CD4-positive, alpha-beta T cell treated with Interleukin-2 at 100 ng/mL for 4 hours (primary cell): ENCODE data around the gene REL.
"Not testable (repeated sequence)": the region's sequence is repeated elsewhere in the genome, so short reads cannot be mapped to it uniquely, and the experiment has no call there.

ENCODE experiments used
- DNase-seq: peaks from one replicate; pipeline ENCODE4 v3.0.0-alpha.2; 2020; ENCODE audit warnings: low spot score

REL gene

GRCh38 chr2:60926741-60927552 is 45.6 kb downstream of the REL start:
- no peak for DNase-seq

GRCh38 chr2:60932061-60932460 is 50.7 kb downstream of the REL start:
- not testable (repeated sequence) for DNase-seq

GRCh38 chr2:60932954-60933353 is 51.6 kb downstream of the REL start:
- no peak for DNase-seq

GRCh38 chr2:60934165-60934722 is 52.9 kb downstream of the REL start:
- no peak for DNase-seq

GRCh38 chr2:60936757-60937156 is 55.4 kb downstream of the REL start:
- no peak for DNase-seq

GRCh38 chr2:60938301-60938700 is 56.9 kb downstream of the REL start:
- no peak for DNase-seq

GRCh38 chr2:60939622-60940021 is 58.2 kb downstream of the REL start:
- no peak for DNase-seq

- DNase-seq, result no peak
Measured at GRCh38 chr2:60945341-60945740, 64.0 kb downstream of the REL start.

- no peak for DNase-seq
Measured at GRCh38 chr2:60947056-60947455, 65.7 kb downstream of the REL start.

- DNase-seq, result no peak
Measured at GRCh38 chr2:60948161-60948560, 66.8 kb downstream of the REL start.

GRCh38 chr2:60948926-60949579 is 67.7 kb downstream of the REL start:
- DNase-seq, result peak; percentile 45

- peak; percentile 50 for DNase-seq
Measured at GRCh38 chr2:60954139-60954538, 72.8 kb downstream of the REL start.

GRCh38 chr2:60957224-60957623 is 75.8 kb downstream of the REL start:
- no peak for DNase-seq

- DNase-seq, result no peak
Measured at GRCh38 chr2:60957643-60958042, 76.3 kb downstream of the REL start.

GRCh38 chr2:60958361-60958760 is 77.0 kb downstream of the REL start:
- DNase-seq, result no peak

- DNase-seq, result no peak
Measured at GRCh38 chr2:60958800-60959199, 77.4 kb downstream of the REL start.

GRCh38 chr2:60959501-60959900 is 78.1 kb downstream of the REL start:
- no peak for DNase-seq

- DNase-seq, result no peak
Measured at GRCh38 chr2:60960706-60961105, 79.3 kb downstream of the REL start.

GRCh38 chr2:60961457-60961856 is 80.1 kb downstream of the REL start:
- no peak for DNase-seq

- DNase-seq, result no peak
Measured at GRCh38 chr2:60962528-60962927, 81.2 kb downstream of the REL start.

GRCh38 chr2:60963190-60963589 is 81.8 kb downstream of the REL start:
- no peak for DNase-seq

- DNase-seq, result peak; percentile 57
Measured at GRCh38 chr2:60964651-60965498, 83.5 kb downstream of the REL start.

GRCh38 chr2:60965499-60965785 is 84.1 kb downstream of the REL start:
- DNase-seq, result no peak
